GM18517 (cell line): ENCODE data around the gene C1orf105.

Experiments
- ATAC-seq: cut with Tn5 transposase; IDR thresholded peaks from one replicate; pipeline ENCODE4 v1.9.1; 2021; ENCODE audit warnings: mild to moderate bottlenecking, moderate library complexity; ENCODE audit not compliant: unreplicated experiment

C1orf105 gene

DNA sequence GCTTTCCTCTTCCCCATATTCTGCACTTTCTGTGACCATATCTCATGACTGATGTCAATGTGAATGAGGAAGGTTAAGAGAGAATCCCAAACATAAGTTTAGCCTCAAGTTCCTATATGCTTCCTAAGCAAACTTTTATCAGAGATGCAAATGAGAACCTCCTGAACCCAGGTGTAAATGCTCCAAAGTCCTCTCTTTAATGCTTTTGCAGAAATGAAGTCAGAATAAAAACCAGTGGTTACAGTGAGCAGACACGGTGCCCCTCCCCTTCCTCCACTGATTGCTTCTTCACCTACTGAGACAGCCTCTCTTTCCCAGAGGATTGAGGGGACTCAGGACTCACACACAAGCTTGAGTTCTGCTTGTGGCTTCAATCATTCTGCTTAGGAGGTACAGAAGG lies 35.0 kb downstream of the C1orf105 start:
- ATAC-seq: no peak

DNA sequence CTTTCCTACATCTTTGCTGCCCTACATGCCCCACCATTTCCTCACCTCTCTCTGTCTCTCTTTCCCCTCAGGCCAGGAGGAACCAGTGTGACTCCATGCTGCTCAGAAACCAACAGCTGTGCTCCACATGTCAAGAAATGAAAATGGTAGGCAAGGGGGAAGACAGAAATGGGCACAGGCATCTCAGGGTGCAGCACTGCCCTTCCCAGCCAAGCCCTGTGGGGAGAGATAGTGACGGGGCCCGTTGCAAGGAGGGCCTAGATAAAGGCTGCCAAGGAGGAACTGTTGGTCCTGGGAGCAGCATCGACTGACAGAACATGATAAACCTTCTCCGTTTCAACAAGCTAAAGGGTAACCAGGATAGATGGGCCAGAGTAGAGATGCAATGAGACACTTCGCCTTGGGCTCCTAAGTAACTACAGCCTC lies 35.9 kb downstream of the C1orf105 start:
- no peak for ATAC-seq

DNA sequence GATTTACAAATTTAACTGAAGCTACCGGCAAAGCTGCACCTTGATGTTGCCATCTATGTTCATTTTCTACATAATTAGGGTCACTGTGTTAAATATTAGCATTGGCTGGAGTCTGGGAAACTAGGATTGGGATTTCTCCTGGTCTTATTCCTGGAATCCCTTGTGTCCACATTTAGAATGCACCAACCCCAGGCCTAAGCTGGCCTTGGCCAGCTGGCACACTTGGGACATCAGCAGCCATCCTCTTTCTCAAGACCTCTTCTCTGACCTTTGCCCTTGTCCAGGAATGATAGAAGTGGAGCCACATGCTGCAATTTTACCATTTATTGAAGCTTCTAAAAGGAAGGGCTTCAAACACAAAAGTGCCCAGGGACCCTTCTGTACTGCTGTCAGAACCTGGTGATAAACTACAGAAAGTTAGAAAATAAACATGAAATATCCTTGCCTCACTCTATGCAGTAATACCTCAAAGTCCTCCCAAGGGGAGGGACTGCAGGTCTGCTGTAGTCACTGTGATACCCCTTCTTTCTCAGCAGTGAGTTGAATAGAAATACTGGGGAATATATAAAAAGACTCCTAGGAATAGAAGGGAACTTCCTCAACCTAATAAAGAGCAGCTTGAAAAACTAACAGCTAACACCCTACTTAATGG lies 37.1 kb downstream of the C1orf105 start:
- ATAC-seq: no peak

DNA sequence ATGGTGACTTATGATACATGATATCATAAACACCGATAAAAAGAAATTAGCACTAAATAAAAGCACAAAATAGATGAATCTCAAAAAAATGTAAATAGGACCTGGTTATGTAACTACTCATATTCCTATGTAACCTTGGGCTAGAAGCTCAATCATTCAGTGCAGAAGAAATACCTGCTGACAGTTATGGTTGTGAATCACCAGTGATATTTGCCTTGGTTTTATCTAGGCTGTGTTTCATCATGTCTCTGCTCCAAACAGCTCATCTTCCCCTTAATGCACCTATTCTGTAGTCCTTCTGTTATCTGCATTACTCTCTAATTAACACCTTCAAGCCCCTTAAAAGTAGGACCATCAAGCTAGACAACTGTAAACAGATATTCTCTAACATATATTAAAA lies 39.7 kb downstream of the C1orf105 start:
- no peak for ATAC-seq

DNA sequence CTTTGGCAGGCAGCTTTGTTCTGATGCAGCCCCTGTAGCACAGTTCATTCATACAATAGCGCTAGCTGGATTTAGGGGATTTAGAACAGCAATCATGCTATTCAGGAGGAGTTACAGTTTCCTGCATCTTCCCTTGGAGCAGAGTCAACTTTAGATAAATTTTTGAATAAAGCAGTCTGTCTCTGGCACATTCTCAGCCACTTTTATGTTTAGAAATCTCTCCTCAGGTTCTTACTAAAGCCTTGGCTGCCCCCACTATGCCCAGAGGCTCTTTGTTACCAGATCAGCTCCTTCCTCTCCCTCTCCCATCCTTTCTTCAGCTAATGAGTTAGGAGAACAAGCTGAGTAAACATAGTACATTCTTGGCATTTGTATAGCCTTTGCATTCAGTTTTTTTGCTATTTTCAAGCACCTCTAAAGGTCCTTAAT lies 40.4 kb downstream of the C1orf105 start:
- ATAC-seq: no peak

DNA sequence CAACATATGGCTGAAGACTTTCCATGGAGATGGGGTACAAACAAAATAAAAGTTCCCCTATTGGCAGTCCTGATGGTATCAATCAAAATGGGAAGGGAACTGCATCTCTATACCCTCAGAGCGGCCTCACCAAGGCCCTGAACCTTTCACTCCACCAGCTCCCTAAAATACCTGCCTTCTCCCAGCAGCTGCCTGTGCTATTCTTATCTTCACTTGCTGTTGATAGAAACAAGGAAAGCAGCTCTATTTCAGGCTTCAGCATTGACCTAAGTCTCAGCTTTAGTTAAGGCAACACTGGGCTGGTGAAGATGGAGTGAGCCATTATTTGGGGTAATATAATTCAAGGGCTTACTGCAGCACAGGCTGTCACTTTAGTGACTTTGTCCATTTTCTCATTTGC lies 45.1 kb downstream of the C1orf105 start:
- ATAC-seq: no peak

DNA sequence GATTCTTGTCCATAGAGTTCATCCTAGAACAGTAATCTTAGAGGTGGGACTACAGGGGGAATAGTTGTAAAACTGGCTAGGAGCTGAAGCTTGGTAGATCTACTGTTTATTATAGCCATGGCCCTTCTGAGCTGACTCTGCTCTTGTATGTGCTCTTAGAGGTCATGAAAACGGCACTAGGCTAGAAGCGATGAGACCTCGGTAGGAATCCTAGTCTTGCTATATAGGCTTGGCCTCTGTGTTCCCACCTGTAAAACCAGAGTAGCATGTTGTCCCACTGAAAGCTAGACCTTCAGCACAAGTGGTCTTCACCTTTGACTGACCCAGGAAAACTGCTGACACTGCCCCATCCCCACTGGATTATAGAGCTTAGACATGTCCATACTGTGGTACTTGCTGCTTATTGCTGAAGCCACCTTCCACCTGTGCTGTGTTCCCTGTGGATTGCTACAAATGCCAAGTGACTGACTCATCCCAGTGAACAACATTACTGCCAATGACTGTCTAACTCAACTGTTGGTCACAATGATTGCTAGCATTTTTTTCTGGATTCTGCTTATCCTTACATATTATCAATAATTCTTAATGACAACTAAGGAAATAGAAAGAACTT lies 46.4 kb downstream of the C1orf105 start:
- ATAC-seq: no peak

DNA sequence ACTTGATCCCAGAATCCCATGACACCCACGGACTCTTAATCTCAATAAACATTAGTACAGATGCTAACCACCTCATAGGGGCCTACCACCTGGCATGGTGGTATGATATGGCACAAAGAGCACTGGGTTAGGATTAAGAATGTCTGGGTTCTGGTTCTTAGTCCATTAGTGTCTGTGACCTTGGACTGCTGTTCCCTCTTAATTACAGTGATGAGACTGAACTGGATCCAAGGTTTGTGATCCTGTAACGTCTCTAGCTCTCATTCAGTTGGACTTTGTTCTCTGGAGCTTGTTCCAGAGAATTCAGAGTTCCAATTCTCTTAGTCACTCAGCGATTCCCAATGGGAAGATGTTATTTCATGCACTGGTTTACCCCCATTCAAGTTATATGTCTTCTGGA lies 47.0 kb downstream of the C1orf105 start:
- ATAC-seq: no peak

DNA sequence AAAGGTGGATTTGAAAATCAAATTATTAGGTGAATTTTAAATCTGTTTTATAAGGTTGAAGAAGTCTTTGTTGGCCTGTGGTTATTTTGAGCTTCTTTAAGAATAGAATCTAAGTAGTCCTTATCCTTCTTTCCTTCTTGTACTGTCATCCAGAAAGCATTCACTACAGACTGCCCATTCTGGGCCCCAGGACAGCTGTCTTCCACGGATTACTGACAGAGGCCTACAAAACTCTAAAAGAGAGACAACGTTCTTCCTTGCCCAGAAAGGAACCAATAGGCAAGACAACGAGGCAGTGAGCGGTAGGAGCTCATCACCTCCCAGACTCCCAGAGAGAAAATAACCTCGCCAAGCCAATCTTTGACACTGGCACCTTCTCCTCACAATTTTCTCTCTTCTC lies 47.8 kb downstream of the C1orf105 start:
- ATAC-seq: no peak

DNA sequence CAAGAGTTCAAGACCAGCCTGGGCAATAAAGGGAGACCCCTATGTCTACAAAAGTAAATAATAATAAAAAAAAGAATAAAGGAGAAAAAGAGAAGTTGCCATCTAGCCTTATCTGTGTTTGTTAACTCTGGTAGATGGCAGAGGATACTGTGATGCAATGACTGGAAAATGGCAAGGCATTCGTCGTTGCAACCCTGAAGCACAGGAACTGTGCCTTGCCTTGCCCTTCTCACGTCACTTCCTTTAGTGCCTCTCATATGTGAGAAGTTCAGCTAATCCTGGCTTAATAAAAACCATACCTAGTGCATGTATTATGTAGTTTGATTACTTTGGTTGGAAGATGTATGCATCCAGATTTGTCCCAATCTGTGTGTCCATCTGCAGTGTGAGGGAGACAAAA lies 49.2 kb downstream of the C1orf105 start:
- ATAC-seq: no peak

DNA sequence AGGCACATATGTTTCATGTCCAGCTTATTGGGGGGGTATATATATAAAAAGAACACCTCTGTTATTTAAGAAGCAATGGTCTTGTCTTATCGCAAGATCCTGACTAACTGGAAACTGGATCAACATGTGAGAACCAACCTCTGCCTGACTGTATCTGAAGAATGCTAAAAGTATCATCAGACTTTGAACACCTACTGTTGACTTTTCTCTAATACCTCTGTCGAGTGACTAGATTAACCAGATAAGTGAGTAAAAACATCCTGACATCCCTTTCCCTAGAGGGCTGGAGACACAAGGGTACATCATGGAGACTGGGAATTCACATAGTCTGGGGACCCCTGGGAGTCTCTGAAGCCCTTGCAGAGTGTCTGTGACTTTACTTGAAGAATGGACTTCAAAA lies 49.7 kb downstream of the C1orf105 start:
- no peak for ATAC-seq

DNA sequence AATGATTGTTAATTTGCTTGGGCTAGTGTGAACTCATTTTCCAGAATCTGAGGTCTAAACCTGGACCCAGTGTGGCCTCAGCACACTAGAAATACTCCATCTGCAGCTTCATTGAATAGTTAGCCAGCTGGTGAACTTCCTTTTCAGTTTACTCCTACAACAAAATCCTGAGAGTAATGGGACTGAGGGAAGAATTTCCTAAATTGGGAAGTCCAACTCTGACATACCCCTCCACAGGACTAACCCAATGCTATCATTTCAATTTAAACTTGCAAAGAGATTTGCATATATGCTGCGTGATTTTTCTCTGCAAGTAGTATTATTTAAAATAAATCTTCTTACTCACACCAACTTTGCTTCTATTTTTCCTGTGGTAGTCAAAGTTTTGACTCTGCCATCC lies 51.2 kb downstream of the C1orf105 start:
- ATAC-seq: no peak

DNA sequence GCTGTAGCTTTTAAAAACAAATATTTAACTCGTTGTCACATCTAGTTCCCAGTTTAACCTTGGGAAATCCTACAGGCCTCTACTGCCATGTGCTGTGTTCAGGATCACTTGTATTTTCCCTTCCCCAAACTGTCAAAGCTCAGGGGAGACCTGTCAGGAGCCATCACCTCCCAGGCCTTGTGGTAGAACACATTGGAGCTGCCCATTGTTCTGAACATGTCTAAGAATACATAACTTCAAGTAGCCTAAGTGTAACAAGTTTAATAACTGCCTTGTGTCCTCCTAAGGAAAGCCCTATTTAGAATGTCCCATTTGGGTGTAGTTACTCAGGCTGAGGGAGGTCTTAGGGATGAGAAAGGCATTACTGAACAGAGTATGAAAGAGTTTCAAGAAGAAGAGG lies 52.0 kb downstream of the C1orf105 start:
- no peak for ATAC-seq

DNA sequence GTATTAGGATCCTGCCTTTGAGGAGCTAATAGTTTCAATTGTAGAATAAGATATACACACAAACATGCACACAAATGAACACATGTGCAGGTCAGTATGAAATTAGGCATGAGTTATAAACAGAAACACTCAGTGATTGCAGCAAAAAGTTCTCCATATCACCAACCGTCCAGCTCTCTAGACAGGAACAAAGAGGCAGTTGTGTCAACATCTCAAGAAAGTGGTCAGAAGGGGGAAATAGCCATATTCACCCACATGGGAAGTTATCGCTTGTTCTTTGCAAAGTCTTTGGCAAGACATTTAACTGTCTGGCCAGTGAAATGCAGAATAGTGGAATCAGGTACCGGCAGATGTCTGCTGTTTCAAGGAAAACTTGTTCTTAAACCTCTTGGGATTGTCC lies 52.8 kb downstream of the C1orf105 start:
- no peak for ATAC-seq

DNA sequence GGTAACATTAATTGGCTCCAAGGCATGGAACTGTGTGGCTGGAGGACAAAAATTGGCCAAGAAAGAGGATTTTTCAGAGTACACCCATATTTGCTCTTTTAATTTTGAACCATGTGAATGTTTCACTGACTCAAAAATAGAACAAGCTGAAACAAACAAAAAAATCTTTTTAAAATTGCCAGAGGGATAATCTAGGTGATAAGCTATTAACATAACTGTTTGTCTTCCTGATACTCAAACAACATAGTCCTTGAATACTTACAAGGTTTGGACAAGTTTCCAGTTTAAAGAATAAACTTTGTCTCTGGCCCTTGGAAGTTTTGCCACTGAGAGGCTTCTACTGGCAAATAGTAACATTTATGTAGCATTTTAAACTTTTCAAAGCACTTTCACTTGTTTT lies 53.4 kb downstream of the C1orf105 start:
- ATAC-seq: no peak

DNA sequence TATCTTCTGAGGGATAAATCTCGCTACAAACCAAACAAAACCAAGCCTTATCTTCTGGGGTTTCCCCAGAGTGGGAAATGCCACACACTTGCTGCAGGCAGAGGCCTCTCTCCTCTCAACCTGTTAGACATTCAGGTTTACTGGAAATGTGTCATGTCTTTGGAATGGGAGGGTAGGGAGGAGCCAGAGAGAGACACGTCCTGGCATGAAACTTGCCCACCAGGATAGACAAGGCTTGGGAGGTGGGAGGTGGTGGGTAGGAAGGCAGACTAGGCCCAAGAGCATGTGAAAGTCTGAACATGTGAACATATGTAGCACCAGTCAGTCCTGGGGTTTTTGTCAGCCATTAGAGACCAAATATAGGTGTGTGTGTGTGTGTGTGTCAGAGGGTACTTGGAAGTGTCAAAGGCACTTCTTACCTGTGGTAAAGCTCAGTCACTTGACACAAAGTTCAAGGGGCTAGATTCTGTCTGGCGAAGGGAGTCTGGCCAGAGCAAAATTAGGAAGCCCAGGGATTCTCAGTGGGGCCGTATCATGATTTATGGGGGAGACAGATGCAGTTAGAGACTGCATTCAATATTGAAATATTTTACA lies 55.8 kb downstream of the C1orf105 start:
- no peak for ATAC-seq

DNA sequence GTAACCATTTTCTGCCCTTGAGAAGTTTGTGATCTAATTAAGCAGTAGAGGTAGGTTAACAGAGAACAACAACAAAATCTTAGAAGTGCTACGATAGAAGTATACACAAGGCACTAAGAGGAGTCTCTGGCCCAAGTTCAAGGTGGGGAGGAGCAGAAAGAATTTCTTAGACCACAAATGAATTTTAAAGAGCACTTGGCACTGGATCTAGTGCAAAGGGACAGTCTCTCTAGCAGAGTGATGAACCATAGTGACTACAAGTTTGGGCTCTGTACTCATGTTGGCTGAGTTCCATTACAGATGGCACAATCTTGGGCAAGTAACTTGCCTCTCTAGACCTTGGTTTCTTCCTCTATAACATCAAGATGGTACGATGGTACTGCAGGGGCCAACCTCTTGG lies 56.7 kb downstream of the C1orf105 start:
- ATAC-seq: no peak

DNA sequence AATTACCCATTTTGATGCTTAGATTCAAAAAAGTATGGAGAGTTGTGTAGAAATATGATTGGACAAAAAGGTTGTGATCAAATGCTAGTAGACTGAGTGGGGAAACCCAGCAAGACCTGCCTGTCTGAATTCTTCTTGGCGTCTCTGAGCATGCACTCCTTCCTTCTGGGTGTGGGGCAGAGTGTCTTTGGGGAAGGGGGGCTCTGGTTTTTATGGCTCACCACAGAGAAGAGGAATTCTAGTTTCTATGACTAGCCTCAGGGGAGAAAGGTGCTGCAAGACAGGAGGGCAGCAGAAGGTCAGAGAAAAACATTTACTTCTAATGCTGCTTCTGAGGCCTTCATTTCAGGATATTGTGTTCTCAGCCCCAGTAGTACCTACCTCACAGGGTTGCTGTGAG lies 57.3 kb downstream of the C1orf105 start:
- ATAC-seq: no peak

DNA sequence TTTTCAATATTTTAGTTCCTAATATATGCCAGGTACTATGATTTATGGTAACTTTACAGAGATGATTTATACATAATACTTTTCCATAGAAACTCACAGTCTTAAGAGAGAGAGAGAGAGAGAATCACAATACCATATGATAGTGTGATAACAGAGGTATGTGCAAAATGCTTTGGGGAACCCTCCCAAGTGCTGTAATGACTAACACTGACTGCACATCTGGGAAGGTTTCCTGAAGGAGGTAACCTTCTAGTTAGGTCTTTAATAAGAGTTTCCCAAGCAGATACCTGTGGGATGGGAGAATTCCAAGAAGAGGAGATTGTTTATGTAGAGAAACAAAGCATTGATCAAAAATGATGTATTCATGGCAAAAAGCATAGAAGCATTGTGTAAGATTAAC lies 58.0 kb downstream of the C1orf105 start:
- ATAC-seq: no peak

DNA sequence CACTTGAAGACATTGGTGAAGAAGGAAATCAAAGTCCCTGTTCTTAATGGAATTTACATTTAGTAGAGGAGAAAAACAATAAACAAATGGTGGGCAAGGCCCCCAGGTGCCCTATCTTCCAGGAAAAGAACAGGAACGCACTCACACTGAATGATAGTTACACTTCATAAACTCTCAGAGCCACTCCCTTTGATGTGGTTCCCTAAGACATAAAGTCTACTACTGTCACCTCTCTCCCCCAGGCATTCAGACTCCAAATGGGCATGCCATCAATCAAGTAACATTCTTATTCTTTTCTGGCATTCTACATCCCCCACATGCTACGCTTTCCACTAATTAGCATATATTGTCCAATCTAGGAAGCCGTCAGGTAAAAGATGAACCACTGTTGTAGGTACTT lies 59.9 kb downstream of the C1orf105 start:
- no peak for ATAC-seq

DNA sequence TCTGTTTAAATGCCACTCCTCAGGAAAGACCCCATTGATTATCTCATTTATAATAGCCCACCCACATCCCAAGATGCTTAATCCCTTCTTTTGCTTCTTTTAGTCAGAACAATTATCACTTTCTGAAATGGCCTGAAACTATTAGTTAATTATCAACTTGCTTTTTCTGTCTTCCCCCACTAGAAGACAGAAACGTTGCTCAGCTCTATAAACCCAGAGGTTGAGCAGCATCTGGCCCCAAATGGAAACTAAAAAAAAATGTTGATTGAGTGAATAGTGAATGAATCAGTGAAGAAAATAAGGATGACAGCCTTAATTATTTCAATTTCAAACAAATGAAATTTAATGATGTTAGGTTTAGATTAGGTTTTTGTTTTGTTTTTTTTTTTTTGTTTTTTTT lies 61.6 kb downstream of the C1orf105 start:
- peak; percentile 70 for ATAC-seq

DNA sequence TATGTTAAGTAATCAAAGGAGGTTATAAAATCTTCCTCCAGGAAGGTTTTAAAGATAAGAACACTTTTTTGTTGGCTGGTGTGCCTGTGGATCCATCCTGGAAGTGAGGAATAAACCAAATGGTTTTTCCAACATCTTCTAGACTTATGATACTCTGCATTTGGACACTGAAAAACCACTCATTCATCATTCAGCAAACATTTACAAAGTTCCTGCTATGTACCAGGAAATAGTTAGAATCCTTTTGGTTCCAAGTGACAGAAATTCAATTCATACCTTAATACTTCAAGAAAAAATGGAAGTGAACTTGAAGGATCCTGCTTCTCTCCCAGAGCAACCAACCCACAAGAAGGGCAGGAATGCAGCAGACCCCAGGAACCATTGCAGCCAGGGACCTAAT lies 63.0 kb downstream of the C1orf105 start:
- no peak for ATAC-seq

DNA sequence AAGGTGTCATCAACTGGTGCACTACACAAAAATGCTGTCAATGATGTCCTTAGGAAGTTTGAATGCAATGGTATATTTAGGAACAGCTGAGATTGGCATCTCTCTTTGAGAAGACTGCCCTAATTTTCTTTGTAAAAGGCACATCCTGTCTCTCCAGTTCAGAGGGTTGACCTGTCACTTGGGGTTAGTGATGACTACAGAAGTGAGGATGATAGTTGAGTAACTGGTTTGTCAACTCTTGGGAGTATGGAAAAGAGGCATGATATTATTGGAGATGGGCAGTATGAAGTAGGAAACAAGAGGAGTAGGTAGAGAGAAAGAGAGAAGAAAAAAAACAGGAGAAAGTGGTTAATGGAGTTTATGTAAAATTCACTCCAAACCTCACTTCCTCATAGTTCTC lies 63.8 kb downstream of the C1orf105 start:
- no peak for ATAC-seq
